Karpas-422 (cell line): ENCODE results near the gene ADAP2. TPM values are rescaled to one million over a fixed set of nuclear protein-coding genes. Genes with fewer than 3 reads are reported as not detected.
"Not testable (repeated sequence)": the region's sequence is repeated elsewhere in the genome, so short reads cannot be mapped to it uniquely, and the experiment has no call there.

ENCODE experiments used
- DNase-seq: peaks from one replicate; pipeline ENCODE4 v3.0.0-alpha.2; 2015
- H2AFZ ChIP-seq: fragments of 200-600 bp; sonication (generic); 2 replicates; pipeline ENCODE4 v1.6.1; 2014; ENCODE audit warnings: antibody characterized with exemption, low read length, mixed read lengths
- H3K27ac ChIP-seq: fragments of 200-600 bp; sonication (generic); 2 replicates; pipeline ENCODE4 v1.5.1; 2014; ENCODE audit warnings: mild to moderate bottlenecking, low read length, moderate library complexity
- H3K27me3 ChIP-seq: fragments of 200-600 bp; sonication (generic); 2 replicates; pipeline ENCODE4 v1.6.1; 2014; ENCODE audit warnings: low read length, mixed read lengths
- H3K36me3 ChIP-seq: fragments of 200-600 bp; sonication (generic); 2 replicates; pipeline ENCODE4 v1.6.1; 2014; ENCODE audit warnings: low read length, mixed read lengths; ENCODE audit not compliant: insufficient read depth
- H3K4me1 ChIP-seq: fragments of 200-600 bp; sonication (generic); 2 replicates; pipeline ENCODE4 v1.6.1; 2014; ENCODE audit warnings: mild to moderate bottlenecking, low read length, mixed read lengths
- H3K4me2 ChIP-seq: fragments of 200-600 bp; sonication (generic); 2 replicates; pipeline ENCODE4 v1.6.1; 2014; ENCODE audit warnings: low read length, low read depth, mild to moderate bottlenecking; ENCODE audit not compliant: poor library complexity, severe bottlenecking
- H3K4me3 ChIP-seq: fragments of 200-600 bp; sonication (generic); 2 replicates; pipeline ENCODE4 v1.5.1; 2014; ENCODE audit warnings: mild to moderate bottlenecking, antibody characterized with exemption, low read length, mixed read lengths
- H3K79me2 ChIP-seq: fragments of 200-600 bp; sonication (generic); 2 replicates; pipeline ENCODE4 v1.6.1; 2014; ENCODE audit warnings: mild to moderate bottlenecking, low read length, mixed read lengths
- H3K9ac ChIP-seq: fragments of 200-600 bp; sonication (generic); 2 replicates; pipeline ENCODE4 v1.6.0; 2014; ENCODE audit warnings: low read length
- H3K9me2 ChIP-seq: fragments of 200-600 bp; sonication (generic), shearing (Covaris generic); replicated peaks from 2 replicates; pipeline ENCODE4 v1.6.0; 2014; ENCODE audit warnings: mild to moderate bottlenecking, low read length, moderate library complexity; ENCODE audit not compliant: insufficient read depth
- H3K9me3 ChIP-seq: fragments of 300-700, 200-600 bp; sonication (generic); 2 replicates; pipeline ENCODE4 v1.6.1; 2014; ENCODE audit warnings: low read length, mixed read lengths
- H4K20me1 ChIP-seq: fragments of 200-600 bp; sonication (generic); 2 replicates; pipeline ENCODE4 v1.6.1; 2014; ENCODE audit warnings: mild to moderate bottlenecking, antibody characterized with exemption, low read length, low read depth; ENCODE audit not compliant: insufficient read depth
- total RNA-seq: library from RNA; depleted of rRNA; stranded (reverse); fragments of >200 nt; shearing (Covaris generic); gene quantifications from 2 replicates; pipeline ENCODE4 v1.2.3, GENCODE V29; 2014; ENCODE audit warnings: low replicate concordance

The ADAP2 gene
- total RNA-seq, 1 experiment from 2014 or later, result 5.0 TPM

DNA sequence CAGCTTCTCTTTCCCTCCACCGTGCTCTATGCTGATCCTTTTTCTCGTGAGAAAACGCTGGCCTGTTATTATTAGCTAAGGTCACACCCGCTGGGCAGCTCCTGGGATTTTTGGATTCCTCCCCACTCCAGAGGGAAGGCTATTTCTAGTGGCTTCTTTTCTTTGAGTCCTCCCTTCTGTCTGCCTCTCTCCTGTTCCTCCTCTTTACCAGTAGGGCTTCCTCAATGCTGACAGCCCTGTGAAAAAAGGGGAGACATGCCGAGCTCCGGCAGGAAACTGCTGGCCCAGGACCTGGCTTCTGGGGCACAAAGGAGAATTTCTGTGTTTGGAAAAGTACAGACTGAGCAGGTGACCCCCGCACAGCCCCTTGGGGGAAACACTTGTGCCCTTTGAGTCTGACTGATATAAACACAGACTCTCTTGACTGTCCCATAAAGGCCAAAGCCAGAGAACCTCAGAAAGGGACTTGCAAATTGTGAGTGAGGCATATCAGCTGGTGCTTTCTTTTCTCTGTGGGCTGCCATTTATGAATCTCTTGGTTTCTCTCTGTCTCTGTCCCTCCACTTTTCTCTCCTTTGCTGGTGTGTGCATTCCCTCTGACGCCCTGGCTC is 35.1 kb downstream of the ADAP2 start:
- H3K4me2 ChIP-seq, result peak overlapping the region; percentile 14
- DNase-seq, result no peak
- peaks cover 52% of the 10 kb centered on the region for H3K4me1 ChIP-seq
- no peaks in the 10 kb centered on the region for H3K79me2 ChIP-seq
- no peaks in the 10 kb centered on the region for H3K9me3 ChIP-seq
- no peaks in the 10 kb centered on the region for H3K36me3 ChIP-seq
- no peaks in the 10 kb centered on the region for H4K20me1 ChIP-seq
- H3K27ac ChIP-seq, result no peak overlapping the region
- H3K9ac ChIP-seq, result peak overlapping the region; percentile 18; the same call in 1 of the 2 replicates
- H3K9me2 ChIP-seq, result no peaks in the 10 kb centered on the region
- peak overlapping the region; percentile 75 for H2AFZ ChIP-seq
- H3K27me3 ChIP-seq, result no peaks in the 10 kb centered on the region
- no peak overlapping the region for H3K4me3 ChIP-seq

DNA sequence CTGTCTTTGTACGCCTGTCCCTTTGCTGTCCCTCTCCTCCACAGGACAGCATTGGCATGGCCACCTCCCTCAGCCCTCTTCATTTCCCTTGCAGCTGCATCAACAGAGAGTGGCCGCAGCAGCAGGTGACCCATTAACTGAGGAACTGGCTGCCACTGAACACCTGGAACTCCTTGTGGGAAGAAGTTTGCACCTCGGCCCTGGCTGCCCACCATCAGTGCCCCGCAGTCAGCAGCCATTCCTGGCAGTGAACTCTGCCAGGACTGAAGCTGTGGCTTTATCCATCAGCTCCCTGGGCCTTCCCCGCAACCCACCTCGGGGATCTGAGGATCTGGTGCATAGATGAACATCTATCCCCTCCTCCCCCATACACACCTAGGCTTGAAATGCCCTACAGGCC is 36.0 kb downstream of the ADAP2 start:
- no peaks in the 10 kb centered on the region for H4K20me1 ChIP-seq
- no peaks in the 10 kb centered on the region for H3K27me3 ChIP-seq
- no peaks in the 10 kb centered on the region for H3K9me2 ChIP-seq
- no peaks in the 10 kb centered on the region for H3K9me3 ChIP-seq
- H3K4me2 ChIP-seq, result peak overlapping the region; percentile 55
- H3K36me3 ChIP-seq, result no peaks in the 10 kb centered on the region
- peak overlapping the region; percentile 28; the same call in 1 of the 2 replicates for H3K27ac ChIP-seq
- no peak for DNase-seq
- no peaks in the 10 kb centered on the region for H3K79me2 ChIP-seq
- H3K9ac ChIP-seq, result peak overlapping the region; percentile 48
- peak overlapping the region; percentile 19; the same call in 1 of the 2 replicates for H3K4me3 ChIP-seq
- peaks cover 44% of the 10 kb centered on the region for H3K4me1 ChIP-seq
- H2AFZ ChIP-seq, result peak overlapping the region; percentile 90

DNA sequence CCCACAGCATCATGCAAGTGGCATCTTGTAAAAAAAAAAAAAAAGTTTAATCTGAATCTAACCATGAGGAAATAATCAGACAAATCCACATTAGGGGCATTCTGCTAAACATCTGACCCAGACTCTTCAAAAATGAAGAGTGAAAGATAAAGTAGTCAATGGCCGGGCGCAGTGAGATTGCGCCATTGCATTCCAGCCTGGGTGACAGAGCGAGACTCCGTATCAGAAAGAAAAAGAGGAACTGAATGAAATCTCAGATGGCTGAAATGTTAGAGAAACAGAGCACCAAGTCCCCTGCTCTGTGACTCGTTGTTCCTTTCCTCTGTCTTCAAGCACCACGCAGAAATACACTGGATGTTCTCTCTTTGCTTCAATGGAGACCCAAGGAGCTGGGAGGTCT is 36.4 kb downstream of the ADAP2 start:
- Histone ChIP-seq H3K4me1 (peaks cover 39% of the 10 kb centered on the region), H3K27ac (peak overlapping the region; percentile 28; the same call in 1 of the 2 replicates)
- peak; percentile 85 for DNase-seq

DNA sequence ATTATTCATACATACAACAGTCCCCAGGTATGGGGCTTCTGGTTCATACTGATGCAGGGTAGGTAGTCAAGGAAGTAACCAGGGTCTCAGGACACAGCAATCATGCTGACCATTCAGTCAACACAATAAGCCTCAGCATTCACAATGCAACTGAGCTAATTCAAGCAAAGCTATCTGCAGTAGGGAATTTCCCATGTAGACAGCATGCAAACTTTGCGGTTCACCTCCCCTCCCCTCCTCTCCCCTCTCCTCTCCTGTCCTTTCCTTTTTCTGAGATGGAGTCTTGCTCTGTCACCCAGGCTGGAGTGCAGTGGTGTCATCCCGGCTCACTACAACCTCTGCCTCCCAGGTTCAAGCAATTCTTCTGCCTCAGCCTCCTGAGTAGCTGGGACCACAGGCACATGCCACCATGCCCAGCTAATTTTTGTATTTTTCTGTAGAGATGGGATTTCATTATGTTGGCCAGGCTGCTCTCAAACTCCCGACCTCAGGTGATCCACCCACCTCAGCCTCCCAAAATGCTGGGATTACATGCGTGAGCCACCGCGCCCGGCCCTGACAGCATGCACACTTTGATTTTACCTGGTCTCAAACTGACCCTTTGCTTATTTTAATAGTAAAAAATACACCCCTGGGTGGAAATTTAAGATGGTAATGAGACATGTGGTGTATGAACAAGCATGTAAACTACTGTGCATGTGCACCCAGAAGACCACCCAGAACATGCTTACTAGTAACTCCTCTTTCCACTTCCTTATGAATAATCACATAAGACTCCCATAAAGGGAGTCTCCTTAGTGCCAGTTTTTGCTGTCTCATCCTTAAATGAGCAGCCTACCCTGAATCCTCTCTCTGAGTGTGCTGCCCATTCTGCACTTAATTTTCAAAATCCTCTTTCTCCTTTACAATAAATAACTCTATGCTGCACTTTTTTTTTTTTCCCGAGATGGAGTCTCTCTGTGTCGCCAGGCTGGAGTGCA is 39.8 kb downstream of the ADAP2 start:
- Histone ChIP-seq H3K79me2 (no peaks in the 10 kb centered on the region), H2AFZ (no peak overlapping the region), H3K27ac (no peak overlapping the region), H3K9me2 (no peaks in the 10 kb centered on the region), H3K27me3 (no peaks in the 10 kb centered on the region), H3K36me3 (no peaks in the 10 kb centered on the region), H3K4me2 (peak overlapping the region; percentile 12), H4K20me1 (no peaks in the 10 kb centered on the region), H3K9me3 (no peaks in the 10 kb centered on the region), H3K4me3 (no peak overlapping the region), H3K4me1 (peaks cover 31% of the 10 kb centered on the region), H3K9ac (no peak overlapping the region)
- DNase-seq, result no peak

More for the DNA sequence above, 36.4 kb downstream of the ADAP2 start:
- Histone ChIP-seq H3K79me2 (no peaks in the 10 kb centered on the region), H3K9me3 (no peaks in the 10 kb centered on the region), H3K4me2 (peak overlapping the region; percentile 55), H3K4me3 (peak overlapping the region; percentile 19; the same call in 1 of the 2 replicates), H3K27me3 (no peaks in the 10 kb centered on the region), H3K9ac (peak overlapping the region; percentile 48), H3K9me2 (no peaks in the 10 kb centered on the region), H2AFZ (peak overlapping the region; percentile 90), H4K20me1 (no peaks in the 10 kb centered on the region), H3K36me3 (no peaks in the 10 kb centered on the region)

DNA sequence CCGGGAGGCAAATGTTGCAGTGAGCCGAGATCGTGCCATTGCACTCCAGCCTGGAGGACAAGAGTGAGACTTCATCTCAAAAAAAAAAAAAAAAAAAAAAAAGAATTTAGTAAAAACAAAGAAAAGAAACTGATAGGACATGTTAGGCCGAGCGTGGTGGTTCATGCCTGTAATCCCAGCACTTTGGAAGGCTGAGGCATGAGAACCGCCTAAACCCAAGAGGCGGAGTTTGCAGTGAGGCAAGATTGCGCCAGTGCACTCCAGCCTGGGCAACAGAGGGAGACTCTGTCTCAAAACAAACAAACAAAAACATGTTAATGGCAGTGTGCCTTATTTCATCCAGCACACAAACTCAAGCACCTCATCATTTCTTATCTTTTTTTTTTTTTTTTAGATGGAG is 42.6 kb downstream of the ADAP2 start:
- not testable (repeated sequence) for H3K79me2 ChIP-seq, H3K27ac ChIP-seq, H3K9me2 ChIP-seq, H3K36me3 ChIP-seq, H3K4me2 ChIP-seq, H2AFZ ChIP-seq, H3K4me3 ChIP-seq, H3K9ac ChIP-seq, DNase-seq, H3K27me3 ChIP-seq, H4K20me1 ChIP-seq, H3K9me3 ChIP-seq
- peaks cover 23% of the 10 kb centered on the region for H3K4me1 ChIP-seq

DNA sequence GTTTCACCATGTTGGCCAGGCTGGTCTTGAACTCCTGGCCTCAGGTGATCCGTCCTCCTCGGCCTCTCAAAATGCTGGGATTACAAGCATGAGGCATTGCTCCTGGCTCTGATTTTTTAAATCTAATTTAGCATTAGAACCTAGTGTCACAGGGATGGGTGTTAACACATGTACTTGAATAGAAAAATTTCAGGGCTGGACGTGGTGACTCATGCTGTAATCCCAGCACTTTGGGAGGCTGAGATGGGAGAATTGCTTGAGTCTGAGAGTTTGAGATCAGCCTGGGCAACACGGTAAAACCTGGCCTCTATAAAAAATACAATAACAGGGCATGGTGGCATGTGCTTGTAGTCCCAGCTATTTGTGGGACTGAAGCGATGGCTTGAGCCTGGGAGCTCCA is 43.1 kb downstream of the ADAP2 start:
- Histone ChIP-seq H3K4me2 (no peak overlapping the region), H3K9me3 (no peaks in the 10 kb centered on the region), H3K4me3 (no peak overlapping the region), H3K27me3 (peaks cover 3% of the 10 kb centered on the region; the same call in 1 of the 2 replicates), H4K20me1 (no peaks in the 10 kb centered on the region), H2AFZ (no peak overlapping the region), H3K79me2 (no peaks in the 10 kb centered on the region), H3K9me2 (no peaks in the 10 kb centered on the region), H3K4me1 (peaks cover 23% of the 10 kb centered on the region), H3K9ac (no peak overlapping the region), H3K36me3 (no peaks in the 10 kb centered on the region), H3K27ac (no peak overlapping the region)
- no peak for DNase-seq

DNA sequence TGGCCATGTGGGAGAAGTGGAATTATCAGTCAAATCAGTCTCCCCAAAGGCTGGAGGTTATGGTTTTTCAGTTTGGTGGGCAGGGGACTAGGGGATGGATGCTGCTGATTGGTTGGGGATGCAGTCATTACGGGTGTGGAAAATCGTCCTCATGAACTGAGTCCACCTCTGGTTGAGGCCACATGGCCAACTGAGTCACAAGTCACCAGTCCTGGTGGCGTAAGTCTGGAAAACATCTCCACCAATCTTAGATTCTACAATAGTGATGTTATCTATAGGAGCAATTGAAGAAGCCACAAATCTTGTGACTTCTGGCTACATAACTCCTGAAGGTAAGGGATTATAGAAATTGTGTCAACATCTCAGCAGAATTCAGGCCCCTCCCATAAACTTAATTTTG is 43.9 kb downstream of the ADAP2 start:
- Histone ChIP-seq H4K20me1 (no peaks in the 10 kb centered on the region), H3K4me1 (peaks cover 31% of the 10 kb centered on the region), H3K9me3 (no peaks in the 10 kb centered on the region), H3K9me2 (no peaks in the 10 kb centered on the region), H3K79me2 (no peaks in the 10 kb centered on the region), H3K27me3 (peaks cover 3% of the 10 kb centered on the region; the same call in 1 of the 2 replicates), H2AFZ (no peak overlapping the region), H3K9ac (no peak overlapping the region), H3K4me3 (no peak overlapping the region), H3K4me2 (no peak overlapping the region), H3K27ac (no peak overlapping the region), H3K36me3 (no peaks in the 10 kb centered on the region)
- DNase-seq, result no peak

DNA sequence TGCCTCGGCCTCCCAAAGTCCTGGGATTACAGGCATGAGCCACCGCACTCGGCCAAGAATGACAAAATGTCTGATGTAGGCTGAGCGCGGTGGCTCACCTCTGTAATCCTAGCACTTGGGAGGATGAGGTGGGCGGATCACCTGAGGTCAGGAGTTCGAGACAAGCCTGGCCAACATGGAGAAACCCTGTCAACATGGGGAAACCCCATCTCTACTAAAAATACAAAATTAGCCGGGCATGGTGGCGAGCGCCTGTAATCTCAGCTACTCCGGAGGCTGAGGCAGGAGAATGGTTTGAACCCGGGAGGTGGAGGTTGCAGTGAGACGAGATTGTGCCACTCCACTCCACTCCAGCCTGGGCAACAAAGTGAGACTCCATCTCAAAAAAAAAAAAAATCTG is 46.2 kb downstream of the ADAP2 start:
- Histone ChIP-seq H3K4me3 (peak overlapping the region; percentile 53), H3K4me2 (peak overlapping the region; percentile 73), H3K9ac (peak overlapping the region; percentile 39; the same call in 1 of the 2 replicates), H3K4me1 (peaks cover 29% of the 10 kb centered on the region)
- not testable (repeated sequence) for H3K79me2 ChIP-seq, DNase-seq, H3K27ac ChIP-seq, H3K27me3 ChIP-seq, H3K9me3 ChIP-seq, H3K36me3 ChIP-seq, H3K9me2 ChIP-seq, H2AFZ ChIP-seq, H4K20me1 ChIP-seq
